ENCODE measurements around the gene MUC2.

Gene MUC2

DNA sequence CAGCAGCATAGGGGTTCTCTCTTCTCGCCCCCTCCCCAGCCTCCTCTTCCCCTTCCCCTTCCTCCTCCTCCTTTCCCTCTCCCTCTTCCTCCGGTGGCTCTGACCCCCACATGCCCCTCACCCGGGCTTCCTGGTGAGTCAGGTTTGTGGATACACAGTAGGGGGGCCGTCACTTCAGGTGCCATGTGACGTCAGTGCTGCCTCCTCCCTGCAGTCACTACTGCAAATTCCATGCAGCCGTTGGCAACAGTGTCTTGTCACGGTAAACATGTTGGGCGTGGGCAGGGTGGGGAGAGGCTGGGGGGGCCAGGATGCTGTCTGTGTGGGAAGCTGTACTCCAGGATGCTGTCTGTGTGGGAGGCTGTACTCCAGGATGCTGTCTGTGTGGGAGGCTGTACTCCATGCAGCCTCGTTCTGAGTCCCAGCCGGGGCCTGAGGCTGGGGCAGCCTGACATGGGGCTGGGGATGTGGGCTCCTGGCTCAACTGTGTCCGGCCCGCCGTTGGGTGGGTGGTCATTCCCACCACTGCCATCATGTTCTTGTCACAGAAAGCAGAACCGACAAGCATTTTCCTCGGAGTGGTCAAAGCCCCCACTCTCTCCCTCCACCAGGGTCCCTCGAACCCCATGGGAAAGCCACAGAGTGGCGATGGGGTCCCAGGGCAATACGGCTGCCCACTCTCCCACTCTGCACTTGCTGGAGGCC lies 2.4 kb upstream of the MUC2 start:
- no peak for DNase-seq (ENCODE audit: low read depth in 2 of 2)

GRCh38 chr11:1072821-1073231 lies 1.8 kb upstream of the MUC2 start:
- DNase-seq (ENCODE audit: low read depth in 2 of 2), result no peak

DNA sequence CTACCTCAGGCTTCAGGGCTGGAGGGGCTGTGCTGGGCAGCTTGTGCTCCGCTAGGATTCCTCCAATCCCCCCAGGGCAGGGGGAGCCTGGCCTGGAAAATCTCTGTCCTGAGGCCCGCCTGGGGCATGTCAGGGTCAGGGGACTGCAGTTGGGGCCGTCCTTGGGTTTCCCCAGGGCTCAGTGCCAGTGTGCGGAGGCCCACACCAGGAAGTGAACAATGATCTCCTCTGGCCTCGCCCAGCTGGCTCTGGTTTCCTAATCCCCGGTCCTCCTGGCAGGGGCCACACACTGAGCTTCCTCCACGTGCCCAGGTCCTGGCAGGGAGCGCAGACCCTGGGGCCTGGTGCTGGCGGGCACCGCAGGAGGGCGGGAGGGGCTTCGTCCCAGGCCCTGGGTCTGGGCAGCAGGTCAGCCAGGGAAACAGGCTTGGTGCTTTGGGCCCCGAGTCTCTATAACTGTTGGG lies 1.4 kb upstream of the MUC2 start:
- no peak for DNase-seq (ENCODE audit: low read depth in 2 of 2)

- no peak for DNase-seq (ENCODE audit: low read depth in 2 of 2)
These were observed 827 bp upstream of the MUC2 start for GRCh38 chr11:1073851-1074243.

- no peak for DNase-seq (ENCODE audit: low read depth in 2 of 2)
These were observed 752 bp downstream of the MUC2 start for GRCh38 chr11:1075341-1075911.

- no peak for DNase-seq (ENCODE audit: low read depth in 2 of 2)
These were observed 1.5 kb downstream of the MUC2 start for GRCh38 chr11:1076061-1076665.

DNA sequence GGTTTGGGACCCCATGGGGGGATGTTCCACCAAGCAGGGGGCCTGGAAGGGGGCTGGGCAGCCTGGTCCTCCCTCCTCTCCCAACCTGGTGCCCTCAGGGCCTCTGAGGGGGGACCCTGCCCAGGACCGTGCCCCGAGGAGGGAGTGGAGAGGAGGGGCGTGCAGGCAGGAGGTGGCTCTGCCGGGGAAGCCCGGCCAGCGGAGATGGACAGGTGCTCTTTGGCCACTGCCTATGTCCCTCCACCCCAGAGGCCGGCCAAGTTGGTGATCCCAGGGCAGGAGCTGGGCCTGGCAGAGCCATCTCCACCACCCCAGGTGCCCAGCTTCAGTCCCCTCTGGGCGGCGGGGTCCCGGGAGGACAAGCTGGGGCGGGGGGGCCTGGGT lies 2.4 kb downstream of the MUC2 start:
- DNase-seq (ENCODE audit: low read depth in 2 of 2), result no peak

DNA sequence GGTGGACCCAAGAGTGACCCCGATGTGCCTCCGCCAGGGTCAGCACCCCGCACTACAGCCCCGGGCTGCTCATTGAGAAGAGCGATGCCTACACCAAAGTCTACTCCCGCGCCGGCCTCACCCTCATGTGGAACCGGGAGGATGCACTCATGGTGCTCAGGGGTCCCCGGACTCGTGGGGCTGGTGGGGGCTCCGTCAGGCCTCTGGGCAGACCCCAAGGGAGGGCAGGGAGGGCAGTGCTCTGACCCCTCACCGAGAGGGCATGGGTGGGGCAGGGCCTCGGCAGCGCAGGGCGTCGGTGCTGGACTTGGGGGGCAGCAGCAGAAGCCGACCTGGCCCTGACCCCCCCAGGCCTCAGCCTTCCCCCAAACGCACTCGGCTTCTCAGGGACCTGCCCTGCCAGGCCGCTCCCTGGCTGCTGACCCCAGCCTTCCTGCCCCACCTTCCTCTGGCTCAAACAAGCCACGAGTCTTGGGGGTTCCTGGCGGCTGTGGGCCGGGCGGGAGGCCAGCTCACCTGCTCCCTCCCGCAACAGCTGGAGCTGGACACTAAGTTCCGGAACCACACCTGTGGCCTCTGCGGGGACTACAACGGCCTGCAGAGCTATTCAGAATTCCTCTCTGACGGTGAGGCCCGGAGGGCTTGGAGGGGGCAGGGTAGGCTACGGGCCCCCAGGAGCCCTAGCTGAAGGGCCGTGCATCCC lies 2.9 kb downstream of the MUC2 start:
- DNase-seq (ENCODE audit: low read depth in 2 of 2), result no peak

DNA sequence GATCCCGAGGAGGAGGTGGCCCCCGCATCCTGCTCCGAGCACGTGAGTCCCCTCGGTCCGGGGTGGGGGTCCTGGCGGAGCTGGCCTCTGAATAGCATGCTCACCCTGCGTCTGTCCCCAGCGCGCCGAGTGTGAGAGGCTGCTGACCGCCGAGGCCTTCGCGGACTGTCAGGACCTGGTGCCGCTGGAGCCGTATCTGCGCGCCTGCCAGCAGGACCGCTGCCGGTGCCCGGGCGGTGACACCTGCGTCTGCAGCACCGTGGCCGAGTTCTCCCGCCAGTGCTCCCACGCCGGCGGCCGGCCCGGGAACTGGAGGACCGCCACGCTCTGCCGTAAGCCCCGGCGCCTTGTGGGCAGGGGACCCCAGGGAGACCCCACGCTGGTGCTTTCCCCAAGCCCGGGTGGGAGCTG lies 3.5 kb downstream of the MUC2 start:
- no peak for DNase-seq (ENCODE audit: low read depth in 2 of 2)

- no peak for DNase-seq (ENCODE audit: low read depth in 2 of 2)
These were observed 7.1 kb downstream of the MUC2 start for GRCh38 chr11:1081601-1082311.

- DNase-seq (ENCODE audit: low read depth in 2 of 2), result no peak
These were observed 7.7 kb downstream of the MUC2 start for GRCh38 chr11:1082346-1082727.

GRCh38 chr11:1082728-1083620 lies 8.3 kb downstream of the MUC2 start:
- DNase-seq (ENCODE audit: low read depth in 2 of 2), result no peak

DNA sequence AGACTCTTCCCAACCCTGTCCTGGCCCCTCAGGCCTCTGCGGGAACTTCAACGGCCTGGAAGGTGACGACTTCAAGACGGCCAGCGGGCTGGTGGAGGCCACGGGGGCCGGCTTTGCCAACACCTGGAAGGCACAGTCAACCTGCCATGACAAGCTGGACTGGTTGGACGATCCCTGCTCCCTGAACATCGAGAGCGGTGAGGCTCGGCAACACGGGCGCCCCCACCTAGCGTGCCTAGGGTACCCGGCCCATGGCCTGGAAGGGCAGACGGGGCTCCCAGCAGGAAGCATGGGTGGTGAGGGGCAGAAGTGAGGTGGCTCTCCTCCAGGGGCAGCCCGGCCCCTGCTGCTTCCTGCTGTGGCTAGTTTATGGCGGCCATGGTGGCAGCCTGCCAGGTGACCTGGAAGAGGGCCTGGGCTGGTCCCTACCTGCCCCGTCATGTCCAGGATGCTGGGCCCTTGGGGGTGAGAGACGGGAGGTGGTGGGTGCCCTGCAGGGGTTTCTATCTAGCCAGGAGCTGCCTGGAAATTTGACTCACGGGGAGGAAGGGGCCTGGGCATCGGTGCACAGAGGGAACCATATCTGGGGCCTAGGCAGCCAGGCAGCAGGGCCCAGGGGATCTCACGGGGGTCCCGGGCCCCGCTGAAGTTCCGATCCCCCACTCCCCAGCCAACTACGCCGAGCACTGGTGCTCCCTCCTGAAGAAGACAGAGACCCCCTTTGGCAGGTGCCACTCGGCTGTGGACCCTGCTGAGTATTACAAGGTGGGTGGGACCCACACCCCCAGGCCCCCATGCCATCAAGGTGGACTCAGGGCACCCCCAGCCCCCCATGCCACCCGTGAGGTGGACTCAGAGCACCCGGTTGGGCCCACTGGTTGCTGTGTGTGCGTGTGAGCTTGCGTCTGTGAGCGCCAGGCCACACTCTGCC lies 9.2 kb downstream of the MUC2 start:
- DNase-seq (ENCODE audit: low read depth in 2 of 2), result no peak

DNA sequence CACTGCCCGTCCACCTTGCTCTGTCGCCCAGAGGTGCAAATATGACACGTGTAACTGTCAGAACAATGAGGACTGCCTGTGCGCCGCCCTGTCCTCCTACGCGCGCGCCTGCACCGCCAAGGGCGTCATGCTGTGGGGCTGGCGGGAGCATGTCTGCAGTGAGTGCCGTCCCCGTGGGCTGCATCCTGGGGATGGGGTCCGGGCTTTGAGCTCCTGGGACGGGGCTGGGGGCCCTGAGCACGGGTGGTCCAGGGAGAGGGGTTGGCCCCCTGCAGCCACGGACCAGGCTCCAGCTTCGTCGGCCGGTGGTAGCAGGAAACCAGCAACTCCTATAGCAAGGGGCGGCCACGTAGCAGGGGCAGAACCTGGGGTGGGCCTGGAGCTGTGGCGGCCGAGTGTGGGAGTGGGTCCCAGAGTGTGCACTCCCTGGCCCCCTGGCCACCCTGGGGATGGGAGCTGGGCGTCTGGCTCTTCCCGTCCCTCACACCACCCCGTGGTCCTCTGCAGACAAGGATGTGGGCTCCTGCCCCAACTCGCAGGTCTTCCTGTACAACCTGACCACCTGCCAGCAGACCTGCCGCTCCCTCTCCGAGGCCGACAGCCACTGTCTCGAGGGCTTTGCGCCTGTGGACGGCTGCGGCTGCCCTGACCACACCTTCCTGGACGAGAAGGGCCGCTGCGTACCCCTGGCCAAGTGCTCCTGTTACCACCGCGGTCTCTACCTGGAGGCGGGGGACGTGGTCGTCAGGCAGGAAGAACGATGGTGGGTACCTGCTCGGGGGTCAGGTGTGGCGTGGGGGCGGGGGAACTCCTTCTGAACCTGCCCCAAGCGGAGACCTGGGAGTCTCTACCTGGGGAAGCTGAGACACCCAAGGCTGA lies 10.1 kb downstream of the MUC2 start:
- DNase-seq (ENCODE audit: low read depth in 2 of 2), result no peak

DNA sequence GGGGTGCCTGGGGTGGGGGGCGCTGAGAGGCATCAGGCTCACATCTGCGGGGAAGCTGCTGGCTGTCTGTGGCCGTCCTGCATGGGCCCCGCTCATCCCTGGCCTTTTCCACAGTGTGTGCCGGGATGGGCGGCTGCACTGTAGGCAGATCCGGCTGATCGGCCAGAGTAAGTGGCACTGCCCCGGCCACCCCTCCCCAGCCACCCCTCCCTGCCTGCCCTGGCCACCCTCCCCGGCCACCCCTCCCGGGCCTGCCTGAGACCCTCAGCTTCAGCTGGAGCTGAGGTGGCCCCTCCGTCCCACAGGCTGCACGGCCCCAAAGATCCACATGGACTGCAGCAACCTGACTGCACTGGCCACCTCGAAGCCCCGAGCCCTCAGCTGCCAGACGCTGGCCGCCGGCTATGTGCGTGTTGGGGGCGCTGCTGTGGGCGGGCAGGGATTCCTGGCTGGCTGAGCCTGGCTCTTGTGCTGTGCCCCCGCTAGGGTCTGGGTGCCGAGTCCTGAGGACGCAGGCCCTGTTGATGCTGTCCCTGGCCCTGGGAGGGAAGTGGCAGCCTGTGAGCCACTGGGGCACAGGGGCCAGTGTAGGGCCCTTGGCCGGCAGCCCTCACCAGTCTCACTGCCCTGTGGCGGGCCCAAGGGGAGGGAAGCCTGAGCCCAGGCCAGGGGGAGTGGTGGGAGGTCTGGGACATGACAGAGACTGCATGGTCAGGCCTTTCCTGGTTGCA lies 10.9 kb downstream of the MUC2 start:
- no peak for DNase-seq (ENCODE audit: low read depth in 2 of 2)

GRCh38 chr11:1086171-1087102 lies 11.8 kb downstream of the MUC2 start:
- no peak for DNase-seq (ENCODE audit: low read depth in 2 of 2)

DNA sequence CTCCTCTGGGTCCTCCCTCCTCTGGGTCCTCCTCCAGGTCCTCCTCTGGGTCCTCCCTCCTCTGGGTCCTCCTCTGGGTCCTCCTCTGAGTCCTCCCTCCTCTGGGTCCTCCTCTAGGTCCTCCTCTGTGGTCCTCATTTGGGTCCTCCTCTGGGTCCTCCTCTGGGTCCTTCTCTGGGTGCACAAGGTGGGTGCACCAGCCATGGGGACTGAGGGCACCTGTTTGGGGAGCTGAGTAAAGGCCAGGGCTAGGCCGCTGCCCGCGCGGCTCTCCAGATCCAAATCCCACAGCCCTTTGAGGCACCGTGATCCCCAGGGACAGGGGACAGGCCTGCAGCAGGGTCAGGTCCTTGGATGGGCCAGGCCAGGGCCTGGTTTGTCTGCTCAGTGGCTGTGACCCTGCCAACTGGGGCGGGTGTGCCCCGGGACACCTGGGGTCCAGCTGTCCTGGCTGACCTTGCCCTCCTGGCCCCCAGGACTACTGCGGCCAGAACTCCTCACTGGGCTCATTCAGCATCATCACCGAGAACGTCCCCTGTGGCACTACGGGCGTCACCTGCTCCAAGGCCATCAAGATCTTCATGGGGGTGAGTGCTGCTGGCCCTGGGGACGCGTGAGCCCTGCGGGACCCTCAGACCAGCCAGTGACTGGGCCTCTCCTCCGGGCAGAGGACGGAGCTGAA lies 12.7 kb downstream of the MUC2 start:
- DNase-seq (ENCODE audit: low read depth in 2 of 2), result no peak
